Effector memory CD8-positive, alpha-beta T cell (primary cell): Measurements from ENCODE around the gene TMC8.

ENCODE experiments used
- ATAC-seq: fragments of 150-1000 bp; cut with Tn5 transposase; replicated peaks from 2 replicates; pipeline ENCODE4 v1.10.0; 2021; ENCODE audit warnings: mild to moderate bottlenecking, moderate library complexity
- DNase-seq, 3 experiments: peaks; one replicate each; pipeline ENCODE4 v3.0.0; 2021
- H3K27ac Mint-ChIP-seq, 2 donors: one replicate each; pipeline ENCODE4 v1.8.0; 2022; ENCODE audit warnings: mild to moderate bottlenecking in 2 of 2, mixed read lengths in 2 of 2, moderate library complexity in 2 of 2
- H3K27me3 Mint-ChIP-seq, 2 donors: one replicate each; pipeline ENCODE4 v1.8.0; 2022; ENCODE audit warnings: mixed read lengths in 2 of 2
- H3K36me3 Mint-ChIP-seq: one replicate; pipeline ENCODE4 v1.8.0; 2022; ENCODE audit warnings: mild to moderate bottlenecking, moderate library complexity, mixed read lengths; ENCODE audit not compliant: insufficient read depth
- H3K4me1 Mint-ChIP-seq, 2 donors: one replicate each; pipeline ENCODE4 v1.8.0; 2022; ENCODE audit warnings: low read depth in 2 of 2, mixed read lengths in 2 of 2
- H3K4me3 Mint-ChIP-seq, 2 donors: one replicate each; pipeline ENCODE4 v1.8.0; 2022; ENCODE audit warnings: mild to moderate bottlenecking in 2 of 2, mixed read lengths in 2 of 2, moderate library complexity in 2 of 2
- H3K9me3 Mint-ChIP-seq, 2 donors: one replicate each; pipeline ENCODE4 v1.8.0; 2022; ENCODE audit warnings: mixed read lengths in 2 of 2

The TMC8 gene

GRCh38 chr17:78103311-78103710, 27.3 kb upstream of the TMC8 start:
- Mint-ChIP-seq H3K36me3 (peaks cover 64% of the 10 kb centered on the region), H3K27me3 (no peaks in the 10 kb centered on the region), H3K9me3 (no peaks in the 10 kb centered on the region), H3K27ac (no peak overlapping the region), H3K4me3 (no peak overlapping the region), H3K4me1 (peaks cover under 1 to 5% of the 10 kb centered on the region in 2 donors)
- no peak for DNase-seq
- ATAC-seq = no peak

DNA sequence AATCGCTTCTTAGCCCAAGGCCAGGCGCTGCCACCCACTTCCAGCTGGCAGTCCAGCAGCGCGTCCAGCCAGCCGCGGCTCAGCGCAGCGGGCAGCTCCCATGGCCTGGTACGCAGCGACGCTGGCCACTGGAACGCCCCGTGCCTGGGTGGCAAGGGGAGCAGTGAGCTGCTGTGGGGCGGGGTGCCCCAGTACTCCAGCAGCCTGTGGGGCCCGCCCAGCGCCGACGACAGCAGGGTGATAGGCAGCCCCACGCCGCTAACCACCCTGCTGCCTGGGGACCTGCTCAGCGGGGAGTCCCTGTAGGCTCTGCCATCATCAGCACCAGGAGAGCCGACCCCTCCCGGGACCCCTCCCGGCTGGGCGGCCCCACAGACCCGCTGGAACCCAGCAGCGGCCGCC, 26.0 kb upstream of the TMC8 start:
- Mint-ChIP-seq H3K27ac (no peak overlapping the region), H3K9me3 (no peaks in the 10 kb centered on the region), H3K27me3 (no peaks in the 10 kb centered on the region)

DNA sequence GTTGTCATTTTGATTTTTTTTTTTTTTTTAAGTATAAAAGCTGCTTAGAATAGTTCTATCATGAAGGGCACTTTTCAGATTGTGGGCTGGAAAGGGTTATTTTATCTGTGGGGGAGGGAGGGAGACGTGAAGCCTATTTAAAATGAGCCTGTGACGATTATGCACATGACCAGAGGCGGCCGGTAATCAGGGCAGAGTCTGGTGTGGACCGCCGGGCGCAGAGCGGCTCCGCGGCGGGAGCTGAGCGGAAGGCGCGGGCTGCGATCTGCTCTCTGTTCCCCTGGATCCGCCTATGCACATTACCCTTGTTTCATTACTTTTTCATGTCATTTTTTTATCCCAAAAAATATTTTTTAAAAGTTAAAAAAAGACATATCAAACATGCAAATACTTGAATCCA, 25.5 kb upstream of the TMC8 start:
- no peak overlapping the region for H3K4me3 Mint-ChIP-seq
- ATAC-seq = no peak
- no peak for DNase-seq
- H3K27me3 Mint-ChIP-seq = no peaks in the 10 kb centered on the region
- no peak overlapping the region for H3K27ac Mint-ChIP-seq
- peaks cover 65% of the 10 kb centered on the region for H3K36me3 Mint-ChIP-seq
- H3K4me1 Mint-ChIP-seq = peaks cover 5% of the 10 kb centered on the region in 2 donors
- no peaks in the 10 kb centered on the region for H3K9me3 Mint-ChIP-seq

More for the DNA sequence above, 26.0 kb upstream of the TMC8 start:
- no peak overlapping the region for H3K4me3 Mint-ChIP-seq
- ATAC-seq (no peak), DNase-seq (no peak)
- peaks cover 5% of the 10 kb centered on the region in 2 donors for H3K4me1 Mint-ChIP-seq
- peaks cover 63% of the 10 kb centered on the region for H3K36me3 Mint-ChIP-seq

DNA sequence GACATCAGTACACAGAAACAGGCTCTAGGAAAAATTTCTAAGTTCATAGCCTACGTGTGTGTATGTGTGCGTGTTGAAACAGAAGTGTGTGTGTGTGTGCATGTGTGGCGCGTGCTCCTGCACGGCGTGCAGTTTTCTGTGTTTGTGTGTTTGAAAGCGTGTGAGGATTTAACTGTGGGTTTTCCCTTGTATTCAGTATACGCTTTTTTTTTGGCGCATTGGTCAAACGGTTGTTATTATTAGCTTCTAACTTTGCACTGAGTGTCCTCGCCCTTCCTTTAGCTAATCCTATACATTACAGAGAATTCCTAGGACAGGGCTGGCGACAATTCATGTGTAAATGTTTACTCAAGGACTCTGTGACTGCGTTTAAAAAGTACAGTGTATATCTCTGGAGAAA, 25.0 kb upstream of the TMC8 start:
- peaks cover 6% of the 10 kb centered on the region in 2 donors for H3K4me1 Mint-ChIP-seq
- H3K27ac Mint-ChIP-seq = no peak overlapping the region
- H3K9me3 Mint-ChIP-seq = no peaks in the 10 kb centered on the region
- ATAC-seq (no peak), DNase-seq (no peak)
- no peaks in the 10 kb centered on the region for H3K27me3 Mint-ChIP-seq
- H3K4me3 Mint-ChIP-seq = no peak overlapping the region
- H3K36me3 Mint-ChIP-seq = peaks cover 65% of the 10 kb centered on the region

GRCh38 chr17:78106211-78106610, 24.4 kb upstream of the TMC8 start:
- H3K27me3 Mint-ChIP-seq = no peaks in the 10 kb centered on the region
- H3K27ac Mint-ChIP-seq = no peak overlapping the region
- no peak for ATAC-seq
- peaks cover 65% of the 10 kb centered on the region for H3K36me3 Mint-ChIP-seq
- no peaks in the 10 kb centered on the region for H3K9me3 Mint-ChIP-seq
- peaks cover 8 to 11% of the 10 kb centered on the region in 2 donors for H3K4me1 Mint-ChIP-seq
- H3K4me3 Mint-ChIP-seq = no peak overlapping the region
- DNase-seq = no peak

- Mint-ChIP-seq H3K9me3 (no peaks in the 10 kb centered on the region), H3K27ac (peak overlapping the region in 1 of 2 donors; percentile 44), H3K27me3 (no peaks in the 10 kb centered on the region), H3K4me3 (no peak overlapping the region), H3K4me1 (peaks cover 9 to 12% of the 10 kb centered on the region in 2 donors), H3K36me3 (peaks cover 61% of the 10 kb centered on the region)
- DNase-seq = no peak
- no peak for ATAC-seq
These were observed 23.1 kb upstream of the TMC8 start for GRCh38 chr17:78107457-78107856.

DNA sequence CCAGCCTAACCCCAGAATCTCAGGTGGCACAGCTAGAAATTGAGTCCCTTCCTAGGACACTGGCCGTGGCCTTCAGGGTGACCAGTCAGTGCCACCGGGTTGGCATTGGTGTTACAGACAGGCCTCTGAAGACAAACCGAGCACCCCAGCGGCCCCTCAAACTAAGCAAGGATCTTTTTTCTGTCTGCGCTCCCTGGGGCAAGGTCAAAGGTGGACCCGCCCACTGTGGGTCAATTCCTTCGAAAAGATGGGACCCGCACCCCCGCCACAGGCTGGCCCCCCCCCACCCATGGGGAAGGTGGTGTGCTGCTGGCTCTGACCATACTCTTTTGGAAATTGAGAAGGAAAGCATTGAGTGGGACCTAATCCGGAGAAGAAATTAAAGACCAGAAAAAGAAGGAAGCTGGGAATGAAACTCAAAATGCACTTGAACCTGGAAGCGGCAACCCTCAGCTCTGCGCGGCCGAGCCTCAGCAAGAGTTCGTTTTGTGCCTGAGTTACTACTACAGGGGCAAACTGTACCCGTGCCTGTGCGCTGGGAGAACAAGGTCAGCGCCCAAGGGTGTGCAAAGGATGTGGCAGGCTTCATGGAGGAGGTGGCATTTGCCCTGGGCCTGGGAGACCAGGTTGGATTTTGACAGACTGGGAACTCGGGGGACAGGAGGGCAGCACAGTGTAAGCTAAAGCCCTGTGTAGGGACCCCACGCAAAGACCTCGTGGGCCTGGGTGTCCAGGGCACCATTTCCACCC, 22.4 kb upstream of the TMC8 start:
- peak overlapping the region in 1 of 2 donors; percentile 44 for H3K27ac Mint-ChIP-seq
- H3K4me3 Mint-ChIP-seq = no peak overlapping the region
- H3K27me3 Mint-ChIP-seq = no peaks in the 10 kb centered on the region
- no peaks in the 10 kb centered on the region for H3K9me3 Mint-ChIP-seq
- H3K36me3 Mint-ChIP-seq = peaks cover 61% of the 10 kb centered on the region
- H3K4me1 Mint-ChIP-seq = peaks cover 15 to 18% of the 10 kb centered on the region in 2 donors
- ATAC-seq (no peak), DNase-seq (no peak)

- H3K4me1 Mint-ChIP-seq = peaks cover 22 to 25% of the 10 kb centered on the region in 2 donors
- ATAC-seq (no peak), DNase-seq (no peak)
- H3K4me3 Mint-ChIP-seq = no peak overlapping the region
- peak overlapping the region in 1 of 2 donors; percentile 3 for H3K27ac Mint-ChIP-seq
- peaks cover 67% of the 10 kb centered on the region for H3K36me3 Mint-ChIP-seq
- no peaks in the 10 kb centered on the region for H3K9me3 Mint-ChIP-seq
- no peaks in the 10 kb centered on the region for H3K27me3 Mint-ChIP-seq
These were observed 21.7 kb upstream of the TMC8 start for GRCh38 chr17:78108726-78109488.

- Mint-ChIP-seq H3K27me3 (no peaks in the 10 kb centered on the region), H3K9me3 (no peaks in the 10 kb centered on the region), H3K4me1 (peaks cover 28 to 30% of the 10 kb centered on the region in 2 donors), H3K27ac (no peak overlapping the region), H3K4me3 (no peak overlapping the region), H3K36me3 (peaks cover 72% of the 10 kb centered on the region)
- DNase-seq = no peak
- ATAC-seq = no peak
These were observed 21.1 kb upstream of the TMC8 start for GRCh38 chr17:78109489-78109761.

- ATAC-seq = no peak
- H3K4me1 Mint-ChIP-seq = peaks cover 34 to 38% of the 10 kb centered on the region in 2 donors
- peaks cover 71% of the 10 kb centered on the region for H3K36me3 Mint-ChIP-seq
- no peaks in the 10 kb centered on the region for H3K27me3 Mint-ChIP-seq
- no peaks in the 10 kb centered on the region for H3K9me3 Mint-ChIP-seq
- H3K27ac Mint-ChIP-seq = peak overlapping the region in 1 of 2 donors; percentile 84
- no peak for DNase-seq
- H3K4me3 Mint-ChIP-seq = peak overlapping the region in 1 of 2 donors; percentile 53
These were observed 20.1 kb upstream of the TMC8 start for GRCh38 chr17:78110363-78111015.

DNA sequence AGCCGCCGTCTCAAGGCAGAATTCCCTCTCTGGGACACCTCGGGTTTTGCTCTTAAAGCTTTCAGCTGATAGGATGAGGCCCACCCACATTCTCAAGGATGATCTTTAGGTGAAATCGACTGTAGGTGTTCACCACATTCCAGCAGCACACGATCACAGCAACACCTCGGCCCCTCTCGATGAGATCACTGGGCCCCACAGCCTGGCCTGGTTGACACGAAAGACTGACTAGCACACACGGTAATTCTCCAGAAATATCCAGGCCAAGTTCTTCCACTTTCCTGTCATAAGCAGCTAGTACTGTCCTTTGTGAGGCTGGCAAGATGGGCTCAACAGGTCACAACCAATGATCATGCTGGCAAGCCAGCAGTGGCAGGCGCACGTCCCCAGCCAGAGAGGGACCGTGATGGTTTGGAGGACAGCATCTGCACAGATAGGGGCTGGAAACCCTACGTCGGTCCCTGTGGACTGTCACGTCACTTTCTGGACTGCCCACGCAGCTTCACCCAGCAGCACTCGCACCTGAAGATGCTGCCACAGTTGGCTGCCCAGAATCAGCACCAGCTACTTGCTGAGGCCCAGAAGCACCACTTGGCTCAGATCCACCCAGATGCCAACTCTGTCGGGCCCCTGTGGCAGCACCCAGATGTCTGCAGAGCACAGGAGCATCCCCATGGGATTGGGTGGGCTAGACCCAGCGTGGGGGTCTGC, 19.4 kb upstream of the TMC8 start:
- ATAC-seq = no peak
- peaks cover 34 to 38% of the 10 kb centered on the region in 2 donors for H3K4me1 Mint-ChIP-seq
- H3K4me3 Mint-ChIP-seq = peak overlapping the region in 1 of 2 donors; percentile 53
- peaks cover 72% of the 10 kb centered on the region for H3K36me3 Mint-ChIP-seq
- peak overlapping the region in 1 of 2 donors; percentile 84 for H3K27ac Mint-ChIP-seq
- no peaks in the 10 kb centered on the region for H3K27me3 Mint-ChIP-seq
- no peak for DNase-seq
- no peaks in the 10 kb centered on the region for H3K9me3 Mint-ChIP-seq

DNA sequence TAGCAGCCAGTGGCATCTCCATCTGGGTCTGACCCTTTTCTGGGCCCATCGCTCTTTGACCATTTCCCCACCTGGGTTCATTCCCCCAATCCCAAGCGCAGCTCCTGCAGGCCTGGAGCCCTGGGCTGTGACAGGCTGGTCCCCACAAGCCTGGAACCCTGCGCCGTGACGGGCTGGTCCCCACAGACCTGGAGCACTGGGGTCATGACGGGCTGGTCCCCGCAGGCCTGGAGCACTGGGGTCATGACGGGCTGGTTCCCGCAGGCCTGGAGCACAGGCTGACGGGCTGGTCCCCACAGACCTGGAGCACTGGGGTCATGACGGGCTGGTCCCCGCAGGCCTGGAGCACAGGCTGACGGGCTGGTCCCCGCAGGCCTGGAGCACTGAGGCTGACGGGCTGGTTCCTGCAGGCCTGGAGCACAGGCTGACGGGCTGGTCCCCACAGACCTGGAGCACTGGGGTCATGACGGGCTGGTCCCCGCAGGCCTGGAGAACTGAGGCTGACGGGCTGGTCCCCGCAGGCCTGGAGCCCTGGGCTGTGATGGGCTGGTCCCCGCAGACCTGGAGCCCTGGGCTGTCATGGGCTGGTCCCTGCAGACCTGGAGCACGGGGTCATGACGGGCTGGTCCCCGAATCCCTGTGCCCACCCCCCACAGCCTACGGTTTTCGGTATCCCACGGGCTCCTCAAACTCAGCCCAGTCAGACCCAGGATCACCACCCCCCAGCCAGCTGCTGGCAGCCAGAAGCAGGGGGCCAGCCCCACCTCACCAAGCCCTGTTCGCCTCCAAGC, 18.6 kb upstream of the TMC8 start:
- Mint-ChIP-seq H3K27me3 (no peaks in the 10 kb centered on the region), H3K9me3 (no peaks in the 10 kb centered on the region), H3K4me1 (peaks cover 34 to 41% of the 10 kb centered on the region in 2 donors), H3K36me3 (peaks cover 76% of the 10 kb centered on the region), H3K4me3 (no peak overlapping the region), H3K27ac (peak overlapping the region; percentile 88 to 93)
- ATAC-seq = no peak
- DNase-seq = no peak
